Esophagus (tissue), 2 donors: Measurements from ENCODE around the gene GABBR2. TPM values are rescaled to one million over a fixed set of nuclear protein-coding genes. Genes with fewer than 3 reads are reported as not detected.

ENCODE experiments used
- H3K27ac ChIP-seq, 2 donors: one replicate each; pipeline ENCODE4 v1.5.1; 2013; ENCODE audit warnings: low read depth in 2 of 2, mild to moderate bottlenecking in 2 of 2, inconsistent platforms in 1 of 2, low read length in 1 of 2, moderate library complexity in 1 of 2
- H3K27me3 ChIP-seq, 2 donors: one replicate each; pipeline ENCODE4 v1.6.1; 2013; ENCODE audit warnings: low read length in 2 of 2, control low read depth in 1 of 2, mild to moderate bottlenecking in 1 of 2; ENCODE audit not compliant: insufficient read depth in 2 of 2, control insufficient read depth in 1 of 2
- H3K36me3 ChIP-seq, 2 donors: one replicate each; pipeline ENCODE4 v1.6.1; 2013; ENCODE audit warnings: low read length in 1 of 2; ENCODE audit not compliant: control insufficient read depth in 2 of 2, insufficient read depth in 2 of 2
- H3K4me1 ChIP-seq, 2 donors: one replicate each; pipeline ENCODE4 v1.6.1; 2013; ENCODE audit warnings: low read length in 1 of 2; ENCODE audit not compliant: control insufficient read depth in 2 of 2, insufficient read depth in 2 of 2
- H3K4me3 ChIP-seq, 2 donors: one replicate each; pipeline ENCODE4 v1.5.1; 2013; ENCODE audit warnings: low read length in 2 of 2, mild to moderate bottlenecking in 2 of 2, low read depth in 1 of 2, moderate library complexity in 1 of 2
- H3K9me3 ChIP-seq, 2 donors: one replicate each; pipeline ENCODE4 v1.6.1; 2013; ENCODE audit warnings: mild to moderate bottlenecking in 2 of 2, low read depth in 1 of 2, low read length in 1 of 2, moderate library complexity in 1 of 2; ENCODE audit not compliant: control insufficient read depth in 2 of 2, insufficient read depth in 1 of 2
- WGBS, 2 donors: extraction: QIAGEN DNeasy Blood & Tissue Kit; methylation state at CpG; one replicate each; pipeline ENCODE4 v1.1.7; 2013; 5-methylcytosine and 5-hydroxymethylcytosine counted together
- polyA plus RNA-seq, 2 donors: library from polyadenylated mRNA; stranded (reverse); fragments of 200-250 nt; gene quantifications; one replicate each; pipeline ENCODE4 v1.2.3, GENCODE V29; 2013
- donor health status: healthy with polysubstance abuse.
- donor health status: Bipolar disorder and iron deficiency.

GABBR2 gene
- polyA plus RNA-seq, 2 donors = under 0.01 TPM; not detected in 1

GRCh38 chr9:98571643-98572042, 137.1 kb downstream of the GABBR2 start:
- H3K36me3 ChIP-seq = no peaks in the 10 kb centered on the region
- H3K27ac ChIP-seq = no peak overlapping the region
- peaks cover 0 to 6% of the 10 kb centered on the region in 2 donors for H3K4me1 ChIP-seq
- H3K4me3 ChIP-seq = no peak overlapping the region
- no peaks in the 10 kb centered on the region for H3K9me3 ChIP-seq
- H3K27me3 ChIP-seq = no peaks in the 10 kb centered on the region
- 81 to 88% methylated on average over 3 of the region's 3 CpGs for WGBS, 2 donors

- H3K4me1 ChIP-seq = peaks cover 0 to 4% of the 10 kb centered on the region in 2 donors
- H3K27ac ChIP-seq = no peak overlapping the region
- H3K4me3 ChIP-seq = no peak overlapping the region
- no peaks in the 10 kb centered on the region for H3K27me3 ChIP-seq
- 70 to 72% methylated on average over 12 of the region's 12 CpGs for WGBS, 2 donors
- H3K9me3 ChIP-seq = no peaks in the 10 kb centered on the region
- H3K36me3 ChIP-seq = no peaks in the 10 kb centered on the region
These were observed 137.9 kb downstream of the GABBR2 start for GRCh38 chr9:98570663-98571440.

- WGBS, 2 donors = 85 to 88% methylated on average over 9 of the region's 9 CpGs
- H3K27ac ChIP-seq = no peak overlapping the region
- no peaks in the 10 kb centered on the region for H3K4me1 ChIP-seq
- H3K36me3 ChIP-seq = no peaks in the 10 kb centered on the region
- no peaks in the 10 kb centered on the region for H3K9me3 ChIP-seq
- no peaks in the 10 kb centered on the region for H3K27me3 ChIP-seq
- H3K4me3 ChIP-seq = no peak overlapping the region
These were observed 138.7 kb downstream of the GABBR2 start for GRCh38 chr9:98570055-98570454.

GRCh38 chr9:98569491-98569890, 139.2 kb downstream of the GABBR2 start:
- Histone ChIP-seq H3K36me3 (no peaks in the 10 kb centered on the region), H3K9me3 (no peaks in the 10 kb centered on the region), H3K27ac (no peak overlapping the region), H3K4me1 (no peaks in the 10 kb centered on the region), H3K27me3 (no peaks in the 10 kb centered on the region), H3K4me3 (no peak overlapping the region)
- WGBS, 2 donors = 88 to 90% methylated on average over 4 of the region's 4 CpGs

- no peak overlapping the region for H3K4me3 ChIP-seq
- no peaks in the 10 kb centered on the region for H3K36me3 ChIP-seq
- no peaks in the 10 kb centered on the region for H3K9me3 ChIP-seq
- 48 to 60% methylated on average over 6 of the region's 6 CpGs for WGBS, 2 donors
- no peaks in the 10 kb centered on the region for H3K27me3 ChIP-seq
- H3K4me1 ChIP-seq = no peaks in the 10 kb centered on the region
- no peak overlapping the region for H3K27ac ChIP-seq
These were observed 139.7 kb downstream of the GABBR2 start for GRCh38 chr9:98568909-98569469.

GRCh38 chr9:98568234-98568908, 140.4 kb downstream of the GABBR2 start:
- H3K36me3 ChIP-seq = no peaks in the 10 kb centered on the region
- H3K27ac ChIP-seq = no peak overlapping the region
- H3K4me1 ChIP-seq = no peaks in the 10 kb centered on the region
- no peaks in the 10 kb centered on the region for H3K27me3 ChIP-seq
- no peak overlapping the region for H3K4me3 ChIP-seq
- 70 to 80% methylated on average over 4 of the region's 4 CpGs for WGBS, 2 donors
- H3K9me3 ChIP-seq = no peaks in the 10 kb centered on the region

GRCh38 chr9:98567540-98568233, 141.0 kb downstream of the GABBR2 start:
- Histone ChIP-seq H3K36me3 (no peaks in the 10 kb centered on the region), H3K4me3 (no peak overlapping the region), H3K9me3 (no peaks in the 10 kb centered on the region), H3K27ac (no peak overlapping the region), H3K4me1 (no peaks in the 10 kb centered on the region), H3K27me3 (no peaks in the 10 kb centered on the region)
- WGBS, 2 donors = 87 to 91% methylated on average over 10 of the region's 10 CpGs

- no peak overlapping the region for H3K27ac ChIP-seq
- H3K36me3 ChIP-seq = no peaks in the 10 kb centered on the region
- H3K9me3 ChIP-seq = no peaks in the 10 kb centered on the region
- no peak overlapping the region for H3K4me3 ChIP-seq
- no peaks in the 10 kb centered on the region for H3K4me1 ChIP-seq
- H3K27me3 ChIP-seq = no peaks in the 10 kb centered on the region
- 95 to 96% methylated on average over 15 of the region's 15 CpGs for WGBS, 2 donors
These were observed 143.3 kb downstream of the GABBR2 start for GRCh38 chr9:98565152-98566135.

GRCh38 chr9:98564714-98565113, 144.0 kb downstream of the GABBR2 start:
- no peaks in the 10 kb centered on the region for H3K4me1 ChIP-seq
- no peaks in the 10 kb centered on the region for H3K9me3 ChIP-seq
- no peaks in the 10 kb centered on the region for H3K36me3 ChIP-seq
- H3K27ac ChIP-seq = no peak overlapping the region
- 88 to 90% methylated on average over 3 to 4 of the region's 4 CpGs for WGBS, 2 donors
- H3K4me3 ChIP-seq = no peak overlapping the region
- no peaks in the 10 kb centered on the region for H3K27me3 ChIP-seq
